ENCODE results near the gene MIP. TPM values are rescaled to one million over a fixed set of nuclear protein-coding genes. Genes with fewer than 3 reads are reported as not detected.

MIP gene
- total and polyA plus RNA-seq, 3 donors from 2014 or later: 0.63 to 1.2 (median 1.1) TPM

- Histone ChIP-seq H3K27me3 (no peaks in the 10 kb centered on the region), H3K9me3 (no peaks in the 10 kb centered on the region), H3K36me3 (ENCODE audit: low read depth, missing control alignments) (no peaks in the 10 kb centered on the region), H3K4me1 (no peaks in the 10 kb centered on the region), H3K27ac (no peak overlapping the region), H3K4me3 (no peak overlapping the region)
- TF ChIP-seq POLR2A (IDR thresholded peaks at IDR 0.05) (no peak), CTCF (IDR thresholded peaks at IDR 0.05) (no peak)
- no peak for DNase-seq
- intact Hi-C loops (cut with DNase I; ENCODE audit: low total_unique reads): no loop called here
Observed at GRCh38 chr12:56490360-56490759, 35.9 kb upstream of the MIP start.

- peak; percentile 90 for DNase-seq
- TF ChIP-seq POLR2A (IDR thresholded peaks at IDR 0.05) (no peak), CTCF (IDR thresholded peaks at IDR 0.05) (no peak)
- Histone ChIP-seq H3K27me3 (no peaks in the 10 kb centered on the region), H3K4me1 (no peaks in the 10 kb centered on the region), H3K36me3 (ENCODE audit: low read depth, missing control alignments) (no peaks in the 10 kb centered on the region), H3K4me3 (peak within 1 kb of the TSS; percentile 53 to 69), H3K27ac (no peak within 1 kb of the TSS), H3K9me3 (no peaks in the 10 kb centered on the region)
- intact Hi-C loops (cut with DNase I; ENCODE audit: low total_unique reads): no loop called here
- 9 to 10% methylated on average over 51 to 58 of the region's 59 CpGs for WGBS, 2 donors
Observed at GRCh38 chr12:56488041-56488955, 33.8 kb upstream of the MIP start, which contains the start of gene GLS2. Gene GLS2 (minus strand): TSS chr12:56488161. CDS start chr12:56488118, 43 bp downstream.

- no peak overlapping the region for H3K27ac ChIP-seq
- DNase-seq: peak; percentile 34
- no peaks in the 10 kb centered on the region for H3K4me1 ChIP-seq
Observed at GRCh38 chr12:56487448-56488040, 33.1 kb upstream of the MIP start.

GRCh38 chr12:56486694-56487093 lies 32.2 kb upstream of the MIP start:
- TF ChIP-seq POLR2A (IDR thresholded peaks at IDR 0.05): no peak
- no peak for DNase-seq
- H3K4me1 ChIP-seq: no peaks in the 10 kb centered on the region
- no peaks in the 10 kb centered on the region for H3K36me3 ChIP-seq (ENCODE audit: low read depth, missing control alignments)
- intact Hi-C loops (cut with DNase I; ENCODE audit: low total_unique reads): no loop called here
- no peak overlapping the region for H3K27ac ChIP-seq
- no peak overlapping the region for H3K4me3 ChIP-seq
- H3K9me3 ChIP-seq: no peaks in the 10 kb centered on the region
- no peaks in the 10 kb centered on the region for H3K27me3 ChIP-seq
- 62 to 72% methylated on average over 12 of the region's 12 CpGs for WGBS, 2 donors

More at GRCh38 chr12:56487448-56488040, 33.1 kb upstream of the MIP start:
- H3K36me3 ChIP-seq (ENCODE audit: low read depth, missing control alignments): no peaks in the 10 kb centered on the region
- no peaks in the 10 kb centered on the region for H3K27me3 ChIP-seq
- intact Hi-C loops (cut with DNase I; ENCODE audit: low total_unique reads): no loop called here
- WGBS, 2 donors: 5 to 6% methylated on average over 25 to 42 of the region's 44 CpGs
- H3K9me3 ChIP-seq: no peaks in the 10 kb centered on the region
- H3K4me3 ChIP-seq: peak overlapping the region; percentile 53 to 69
- TF ChIP-seq POLR2A (IDR thresholded peaks at IDR 0.05): no peak
- TF ChIP-seq CTCF (IDR thresholded peaks at IDR 0.05): no peak

GRCh38 chr12:56484566-56484965 lies 30.1 kb upstream of the MIP start:
- TF ChIP-seq CTCF (IDR thresholded peaks at IDR 0.05) (no peak), POLR2A (IDR thresholded peaks at IDR 0.05) (no peak)
- DNase-seq: no peak
- H3K4me3 ChIP-seq: no peak overlapping the region
- intact Hi-C loops (cut with DNase I; ENCODE audit: low total_unique reads): no loop called here
- no peaks in the 10 kb centered on the region for H3K9me3 ChIP-seq
- no peaks in the 10 kb centered on the region for H3K36me3 ChIP-seq (ENCODE audit: low read depth, missing control alignments)
- no peaks in the 10 kb centered on the region for H3K27me3 ChIP-seq
- H3K27ac ChIP-seq: no peak overlapping the region
- 81 to 91% methylated on average over 1 of the region's 1 CpG for WGBS, 2 donors
- H3K4me1 ChIP-seq: no peaks in the 10 kb centered on the region

All from testis (tissue), 3 donors.